HepG2 (cell line): ENCODE data around the gene HELZ. TPM values are rescaled to one million over a fixed set of nuclear protein-coding genes. Genes with fewer than 3 reads are reported as not detected.

Source experiments
- CBX2 ChIP-seq, 2 experiments: fragments of 200-600 bp in 1 of 2; sonication (generic); formaldehyde crosslinking in 1 of 2; IDR thresholded peaks; 2 replicates each; pipeline versions ENCODE4 v1.7.0 to v1.8.1; 2018 to 2022; ENCODE audit warnings: low read depth in 2 of 2, low read length in 1 of 2, mild to moderate bottlenecking in 1 of 2, missing genetic modification reagents in 1 of 2
- CENPT ChIP-seq: sonication (generic); formaldehyde crosslinking; IDR thresholded peaks from 2 replicates; pipeline ENCODE4 v1.8.0; 2022; ENCODE audit warnings: low read depth, mild to moderate bottlenecking, moderate library complexity, missing genetic modification reagents
- HCFC1 ChIP-seq: fragments of 150-350 bp; IDR thresholded peaks from 2 replicates; pipeline ENCODE4 v1.6.1; 2014; ENCODE audit warnings: low read depth, low read length
- HNRNPUL1 ChIP-seq: fragments of 200-400 bp; formaldehyde crosslinking; IDR thresholded peaks from 2 replicates; pipeline ENCODE4 v1.6.1; 2017; ENCODE audit warnings: low read depth, mild to moderate bottlenecking, low read length, moderate library complexity
- KDM4B ChIP-seq: sonication (generic); formaldehyde crosslinking; IDR thresholded peaks from 2 replicates; pipeline ENCODE4 v1.4.0; 2020; ENCODE audit warnings: missing genetic modification reagents
- NFYC ChIP-seq: IDR thresholded peaks from 2 replicates; pipeline ENCODE4 v1.6.1; 2016; ENCODE audit warnings: missing genetic modification reagents, missing compliant biosample characterization
- SIX1 ChIP-seq: sonication (generic); formaldehyde crosslinking; IDR thresholded peaks from 2 replicates; pipeline ENCODE4 v1.4.0; 2020; ENCODE audit warnings: missing genetic modification reagents, borderline replicate concordance
- SMARCC2 ChIP-seq: fragments of 450-650 bp; IDR thresholded peaks from 2 replicates; pipeline ENCODE4 v1.6.1; 2017; ENCODE audit warnings: antibody characterized with exemption, mild to moderate bottlenecking
- SOX5 ChIP-seq: IDR thresholded peaks from 2 replicates; pipeline ENCODE4 v1.6.1; 2016; ENCODE audit warnings: borderline replicate concordance
- SSRP1 ChIP-seq: IDR thresholded peaks from 2 replicates; pipeline ENCODE4 v1.6.1; 2016; ENCODE audit warnings: control low read depth
- ZKSCAN8 ChIP-seq: IDR thresholded peaks from 2 replicates; pipeline ENCODE4 v1.6.1; 2016; ENCODE audit warnings: borderline replicate concordance, missing genetic modification reagents, missing compliant biosample characterization
- ZNF180 ChIP-seq: sonication (generic); formaldehyde crosslinking; IDR thresholded peaks from 2 replicates; pipeline ENCODE4 v1.4.0; 2020; ENCODE audit warnings: low read depth, missing genetic modification reagents, borderline replicate concordance
- ZNF883 ChIP-seq: sonication (generic); formaldehyde crosslinking; IDR thresholded peaks from 2 replicates; pipeline ENCODE4 v1.5.1; 2020; ENCODE audit warnings: mild to moderate bottlenecking, missing genetic modification reagents; ENCODE audit errors: not compliant biosample characterization
- polyA plus RNA-seq, 8 experiments: library from polyadenylated mRNA; depleted of rRNA in 3 of 8; stranded (reverse) in 7 of 8; unstranded in 1 of 8; fragments of >200 nt; fragmentation: Illumina TruSeq in 4 of 8; extraction: Trizol in 4 of 8; gene quantifications; 2 replicates each; pipeline versions ENCODE4 v1.2.1 to v1.2.3, GENCODE V29; 2011 to 2016; ENCODE audit warnings: low read depth in 4 of 8, missing spikeins in 1 of 8, mixed read lengths in 1 of 8; ENCODE audit not compliant: insufficient read depth in 1 of 8
- total RNA-seq, 5 experiments: library from RNA; depleted of rRNA; stranded (reverse); fragments of >200 nt; fragmentation: Illumina TruSeq; extraction: Trizol; gene quantifications; 2 replicates each; pipeline ENCODE4 v1.2.3, GENCODE V29; 2016; ENCODE audit warnings: low read depth in 1 of 5
- TF ChIP-seq, protein P1 (sequence below): sonication (generic); formaldehyde crosslinking; IDR thresholded peaks from one replicate; pipeline ENCODE4 v1.5.1; 2020; ENCODE audit warnings: mild to moderate bottlenecking, missing genetic modification reagents; ENCODE audit errors: not compliant biosample characterization
- TF ChIP-seq, protein P2 (sequence below): sonication (generic); formaldehyde crosslinking; IDR thresholded peaks from 2 replicates; pipeline ENCODE4 v1.8.0; 2023; ENCODE audit warnings: mild to moderate bottlenecking, missing genetic modification reagents
- TF ChIP-seq, protein P3 (sequence below): IDR thresholded peaks from 2 replicates; pipeline ENCODE4 v1.6.1; 2016; ENCODE audit warnings: control low read depth
- TF ChIP-seq, protein P4 (sequence below): sonication (generic); formaldehyde crosslinking; IDR thresholded peaks from 2 replicates; pipeline ENCODE4 v1.4.0; 2020; ENCODE audit warnings: missing genetic modification reagents

The HELZ gene
- total and polyA plus RNA-seq, 2 of the 13 experiments (the other 11 are each of a cell fraction or from before 2014, with no cell fraction given) = 35.3 to 52.4 TPM

DNA sequence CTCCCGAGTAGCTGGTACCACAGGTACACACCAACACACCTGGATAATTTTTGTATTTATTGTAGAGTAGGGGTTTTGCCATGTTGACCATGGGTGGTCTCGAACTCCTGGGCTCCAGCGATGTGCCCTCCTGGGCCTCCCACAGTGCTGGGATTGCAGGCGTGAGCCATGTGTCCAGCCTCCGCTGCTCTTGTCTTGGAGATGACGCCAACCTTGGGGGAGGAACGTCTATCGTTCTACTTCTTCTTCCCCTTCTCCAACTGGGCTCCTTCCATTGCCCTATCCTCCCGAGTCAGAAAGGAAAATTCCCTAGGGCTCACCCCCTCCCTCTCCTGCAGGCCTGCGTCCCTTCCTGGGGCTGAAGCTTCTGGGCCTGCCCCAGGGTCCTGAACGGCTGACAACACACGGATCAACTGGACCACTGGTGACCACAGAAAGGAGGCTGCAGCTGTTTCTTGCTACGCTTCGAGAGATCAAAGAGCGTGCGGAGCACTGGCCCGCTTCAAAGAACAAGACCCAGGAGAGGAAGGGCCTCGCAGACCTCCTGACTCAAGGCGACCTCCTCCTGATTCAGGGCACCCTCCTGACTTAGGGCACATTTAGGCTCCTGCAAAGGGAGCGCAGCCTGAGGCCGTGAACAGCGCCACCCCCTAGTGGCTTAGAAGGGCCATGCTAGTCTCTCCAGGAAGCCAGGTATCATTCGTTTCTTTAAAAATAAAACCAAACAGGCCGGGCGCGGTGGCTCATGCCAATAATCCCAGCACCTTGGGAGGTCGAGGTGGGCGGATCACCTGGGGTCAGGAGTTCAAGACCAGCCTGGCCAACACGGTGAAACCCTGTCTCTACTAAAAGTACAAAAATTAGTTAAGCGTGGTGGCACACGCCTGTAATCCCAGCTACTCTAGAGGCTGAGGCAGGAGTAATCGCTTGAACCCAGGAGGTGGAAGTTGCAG, 48.5 kb upstream of the HELZ start (continued):
- TF ChIP-seq, protein P1, sequence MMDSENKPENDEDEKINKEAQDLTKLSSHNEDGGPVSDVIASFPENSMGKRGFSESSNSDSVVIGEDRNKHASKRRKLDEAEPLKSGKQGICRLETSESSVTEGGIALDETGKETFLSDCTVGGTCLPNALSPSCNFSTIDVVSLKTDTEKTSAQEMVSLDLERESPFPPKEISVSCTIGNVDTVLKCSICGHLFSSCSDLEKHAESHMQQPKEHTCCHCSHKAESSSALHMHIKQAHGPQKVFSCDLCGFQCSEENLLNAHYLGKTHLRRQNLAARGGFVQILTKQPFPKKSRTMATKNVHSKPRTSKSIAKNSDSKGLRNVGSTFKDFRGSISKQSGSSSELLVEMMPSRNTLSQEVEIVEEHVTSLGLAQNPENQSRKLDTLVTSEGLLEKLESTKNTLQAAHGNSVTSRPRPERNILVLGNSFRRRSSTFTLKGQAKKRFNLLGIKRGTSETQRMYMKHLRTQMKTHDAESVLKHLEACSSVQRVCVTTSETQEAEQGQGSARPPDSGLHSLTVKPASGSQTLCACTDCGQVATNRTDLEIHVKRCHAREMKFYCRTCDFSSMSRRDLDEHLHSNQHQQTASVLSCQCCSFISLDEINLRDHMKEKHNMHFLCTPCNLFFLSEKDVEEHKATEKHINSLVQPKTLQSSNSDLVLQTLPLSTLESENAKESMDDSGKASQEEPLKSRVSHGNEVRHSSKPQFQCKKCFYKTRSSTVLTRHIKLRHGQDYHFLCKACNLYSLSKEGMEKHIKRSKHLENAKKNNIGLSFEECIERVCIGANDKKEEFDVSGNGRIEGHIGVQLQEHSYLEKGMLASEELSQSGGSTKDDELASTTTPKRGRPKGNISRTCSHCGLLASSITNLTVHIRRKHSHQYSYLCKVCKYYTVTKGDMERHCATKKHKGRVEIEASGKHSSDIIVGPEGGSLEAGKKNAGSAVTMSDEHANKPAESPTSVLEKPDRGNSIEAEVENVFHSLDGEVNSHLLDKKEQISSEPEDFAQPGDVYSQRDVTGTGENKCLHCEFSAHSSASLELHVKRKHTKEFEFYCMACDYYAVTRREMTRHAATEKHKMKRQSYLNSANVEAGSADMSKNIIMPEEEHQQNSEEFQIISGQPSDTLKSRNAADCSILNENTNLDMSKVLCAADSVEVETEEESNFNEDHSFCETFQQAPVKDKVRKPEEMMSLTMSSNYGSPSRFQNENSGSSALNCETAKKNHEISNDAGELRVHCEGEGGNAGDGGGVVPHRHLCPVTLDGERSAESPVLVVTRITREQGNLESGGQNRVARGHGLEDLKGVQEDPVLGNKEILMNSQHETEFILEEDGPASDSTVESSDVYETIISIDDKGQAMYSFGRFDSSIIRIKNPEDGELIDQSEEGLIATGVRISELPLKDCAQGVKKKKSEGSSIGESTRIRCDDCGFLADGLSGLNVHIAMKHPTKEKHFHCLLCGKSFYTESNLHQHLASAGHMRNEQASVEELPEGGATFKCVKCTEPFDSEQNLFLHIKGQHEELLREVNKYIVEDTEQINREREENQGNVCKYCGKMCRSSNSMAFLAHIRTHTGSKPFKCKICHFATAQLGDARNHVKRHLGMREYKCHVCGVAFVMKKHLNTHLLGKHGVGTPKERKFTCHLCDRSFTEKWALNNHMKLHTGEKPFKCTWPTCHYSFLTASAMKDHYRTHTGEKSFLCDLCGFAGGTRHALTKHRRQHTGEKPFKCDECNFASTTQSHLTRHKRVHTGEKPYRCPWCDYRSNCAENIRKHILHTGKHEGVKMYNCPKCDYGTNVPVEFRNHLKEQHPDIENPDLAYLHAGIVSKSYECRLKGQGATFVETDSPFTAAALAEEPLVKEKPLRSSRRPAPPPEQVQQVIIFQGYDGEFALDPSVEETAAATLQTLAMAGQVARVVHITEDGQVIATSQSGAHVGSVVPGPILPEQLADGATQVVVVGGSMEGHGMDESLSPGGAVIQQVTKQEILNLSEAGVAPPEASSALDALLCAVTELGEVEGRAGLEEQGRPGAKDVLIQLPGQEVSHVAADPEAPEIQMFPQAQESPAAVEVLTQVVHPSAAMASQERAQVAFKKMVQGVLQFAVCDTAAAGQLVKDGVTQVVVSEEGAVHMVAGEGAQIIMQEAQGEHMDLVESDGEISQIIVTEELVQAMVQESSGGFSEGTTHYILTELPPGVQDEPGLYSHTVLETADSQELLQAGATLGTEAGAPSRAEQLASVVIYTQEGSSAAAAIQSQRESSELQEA (CRISPR knock-in tag) = no peak
- no peak for TF ChIP-seq NFYC
- TF ChIP-seq KDM4B (CRISPR knock-in tag) = 0 out of 2 replicates have a peak, but pooled peaks have one; percentile 41
- no peak for TF ChIP-seq HNRNPUL1
- TF ChIP-seq ZNF883 (CRISPR knock-in tag) = peak; percentile 42
- TF ChIP-seq CENPT (CRISPR knock-in tag) = no peak
- TF ChIP-seq ZNF180 (CRISPR knock-in tag) = no peak
- no peak for TF ChIP-seq SIX1 (CRISPR knock-in tag)
- TF ChIP-seq, protein P2, sequence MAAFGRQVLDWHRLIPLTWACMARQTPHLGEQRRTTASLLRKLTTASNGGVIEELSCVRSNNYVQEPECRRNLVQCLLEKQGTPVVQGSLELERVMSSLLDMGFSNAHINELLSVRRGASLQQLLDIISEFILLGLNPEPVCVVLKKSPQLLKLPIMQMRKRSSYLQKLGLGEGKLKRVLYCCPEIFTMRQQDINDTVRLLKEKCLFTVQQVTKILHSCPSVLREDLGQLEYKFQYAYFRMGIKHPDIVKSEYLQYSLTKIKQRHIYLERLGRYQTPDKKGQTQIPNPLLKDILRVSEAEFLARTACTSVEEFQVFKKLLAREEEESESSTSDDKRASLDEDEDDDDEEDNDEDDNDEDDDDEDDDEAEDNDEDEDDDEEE (CRISPR knock-in tag) = no peak; the same call in 1 of the 2 replicates
- no peak for TF ChIP-seq SOX5
- no peak for TF ChIP-seq SSRP1 (CRISPR knock-in tag)
- TF ChIP-seq ZKSCAN8 (CRISPR knock-in tag) = no peak; the same call in 1 of the 2 replicates
- TF ChIP-seq, protein P3, sequence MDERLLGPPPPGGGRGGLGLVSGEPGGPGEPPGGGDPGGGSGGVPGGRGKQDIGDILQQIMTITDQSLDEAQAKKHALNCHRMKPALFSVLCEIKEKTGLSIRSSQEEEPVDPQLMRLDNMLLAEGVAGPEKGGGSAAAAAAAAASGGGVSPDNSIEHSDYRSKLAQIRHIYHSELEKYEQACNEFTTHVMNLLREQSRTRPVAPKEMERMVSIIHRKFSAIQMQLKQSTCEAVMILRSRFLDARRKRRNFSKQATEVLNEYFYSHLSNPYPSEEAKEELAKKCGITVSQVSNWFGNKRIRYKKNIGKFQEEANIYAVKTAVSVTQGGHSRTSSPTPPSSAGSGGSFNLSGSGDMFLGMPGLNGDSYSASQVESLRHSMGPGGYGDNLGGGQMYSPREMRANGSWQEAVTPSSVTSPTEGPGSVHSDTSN = no peak
- TF ChIP-seq HCFC1 = no peak
- TF ChIP-seq, protein P4, sequence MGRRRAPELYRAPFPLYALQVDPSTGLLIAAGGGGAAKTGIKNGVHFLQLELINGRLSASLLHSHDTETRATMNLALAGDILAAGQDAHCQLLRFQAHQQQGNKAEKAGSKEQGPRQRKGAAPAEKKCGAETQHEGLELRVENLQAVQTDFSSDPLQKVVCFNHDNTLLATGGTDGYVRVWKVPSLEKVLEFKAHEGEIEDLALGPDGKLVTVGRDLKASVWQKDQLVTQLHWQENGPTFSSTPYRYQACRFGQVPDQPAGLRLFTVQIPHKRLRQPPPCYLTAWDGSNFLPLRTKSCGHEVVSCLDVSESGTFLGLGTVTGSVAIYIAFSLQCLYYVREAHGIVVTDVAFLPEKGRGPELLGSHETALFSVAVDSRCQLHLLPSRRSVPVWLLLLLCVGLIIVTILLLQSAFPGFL (CRISPR knock-in tag) = no peak
- TF ChIP-seq SMARCC2 = no peak
- TF ChIP-seq CBX2 (IDR thresholded peaks at IDR 0.05; ENCODE audit: low read depth, low read length) = no peak
- no peak for TF ChIP-seq CBX2 (CRISPR knock-in tag; IDR thresholded peaks at IDR 0.05; ENCODE audit: low read depth)
